Stimulated activated CD4-positive, alpha-beta T cell treated with anti-CD3 and anti-CD28 coated beads, TNF-alpha, amount 100 ng/mL, for 4 hours (primary cell): ENCODE data around the gene ANGEL1.

ENCODE experiments used
- DNase-seq, 3 experiments: peaks; one replicate each; pipeline ENCODE4 v3.0.0-alpha.2; 2020; ENCODE audit warnings: low read depth in 3 of 3

The ANGEL1 gene

DNA sequence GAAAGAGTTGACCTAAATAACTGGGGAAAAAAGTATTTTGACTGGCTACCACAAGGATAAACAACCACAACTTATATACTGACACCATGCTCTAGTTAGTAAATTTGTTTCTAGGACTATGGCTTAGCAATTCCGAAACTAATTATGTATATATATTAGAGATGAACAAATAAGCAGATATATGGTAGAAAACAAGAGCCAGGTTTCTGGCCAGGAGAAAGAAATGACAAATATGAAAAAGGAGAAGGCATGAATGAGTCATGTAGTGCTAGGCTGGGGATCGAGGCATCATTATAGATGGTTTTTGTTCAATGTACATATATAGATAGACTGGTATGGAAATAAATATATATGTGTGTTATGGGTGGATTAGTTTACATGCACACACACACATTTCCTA is 8.0 kb upstream of the ANGEL1 start:
- DNase-seq: no peak

DNA sequence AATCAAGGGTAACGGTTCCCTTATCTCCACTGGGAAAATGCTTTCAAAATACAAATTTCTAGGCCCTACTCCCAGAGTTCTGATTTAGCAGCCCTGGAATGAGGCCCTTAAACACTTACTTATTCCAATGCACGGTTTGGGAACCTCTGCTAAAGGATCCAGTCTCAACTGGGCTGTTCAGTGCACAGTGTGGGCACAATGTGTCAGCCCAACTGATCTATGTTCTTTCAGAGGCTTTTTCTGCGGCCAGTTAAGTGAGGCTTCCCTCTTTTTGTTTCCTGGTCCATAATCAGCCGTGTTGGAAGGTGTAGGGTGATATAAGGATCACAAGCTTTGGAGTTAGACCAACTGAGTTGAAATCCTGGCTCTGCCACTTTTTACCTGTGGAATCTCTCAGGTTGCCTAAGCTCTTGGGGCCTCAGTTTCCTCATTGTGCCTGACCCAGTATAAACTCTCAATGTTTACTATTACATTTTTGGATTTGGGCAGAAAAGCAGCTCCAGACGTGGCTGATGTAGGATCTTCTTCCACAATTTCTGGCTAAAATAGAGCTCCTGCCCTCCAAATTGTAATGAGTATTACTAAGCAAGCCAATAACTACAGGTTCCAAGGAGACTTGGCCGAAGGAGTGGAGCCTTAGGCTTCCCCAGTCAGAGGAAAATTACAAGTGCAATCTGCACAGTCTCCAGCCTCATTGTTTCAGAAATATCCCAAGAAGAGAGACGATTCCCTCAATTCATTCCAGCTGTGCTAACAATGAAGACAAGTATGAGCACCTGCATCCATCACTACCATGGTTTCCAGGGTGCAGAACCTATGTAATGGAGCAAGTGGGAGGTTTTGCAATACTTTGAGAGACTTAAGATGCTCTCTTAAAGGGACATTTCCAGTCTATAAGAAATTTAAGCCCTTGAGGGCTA is 2.3 kb upstream of the ANGEL1 start:
- no peak for DNase-seq

DNA sequence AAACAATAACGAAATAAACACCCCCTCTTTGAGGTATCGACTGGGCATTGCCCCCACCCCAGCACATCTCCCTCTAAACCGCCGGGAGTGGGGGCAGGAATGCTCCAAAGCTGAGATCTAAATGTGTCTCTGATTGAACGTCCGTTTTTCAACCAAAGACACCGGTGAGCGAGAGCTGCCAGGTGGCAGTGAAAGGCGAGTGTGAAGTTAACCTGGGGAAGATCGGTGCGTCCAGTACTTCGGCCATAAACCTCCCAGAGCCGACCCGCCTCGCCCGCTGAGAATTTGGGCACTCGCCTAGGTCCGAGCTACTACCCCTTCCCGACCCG is 625 bp downstream of the ANGEL1 start:
- peak in 1 of 3 experiments; percentile 4 for DNase-seq

DNA sequence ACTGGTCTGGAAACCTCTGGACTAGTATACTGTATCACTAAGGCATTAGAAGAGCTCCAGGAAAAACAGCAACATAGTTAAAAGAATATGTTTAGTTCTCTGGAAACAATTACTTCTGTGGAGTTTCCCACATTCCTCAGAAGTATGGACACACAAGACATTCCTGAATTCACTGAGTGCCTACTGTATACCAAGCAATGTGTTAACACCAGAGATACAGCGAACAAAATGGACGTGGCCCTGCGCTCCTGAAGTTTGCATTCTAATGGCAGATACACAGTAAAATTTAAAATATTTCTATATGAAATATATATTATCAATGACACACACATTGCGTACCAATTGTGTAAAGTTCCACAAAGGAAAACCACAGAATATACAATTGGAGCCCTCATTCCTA is 1.1 kb downstream of the ANGEL1 start:
- no peak for DNase-seq

DNA sequence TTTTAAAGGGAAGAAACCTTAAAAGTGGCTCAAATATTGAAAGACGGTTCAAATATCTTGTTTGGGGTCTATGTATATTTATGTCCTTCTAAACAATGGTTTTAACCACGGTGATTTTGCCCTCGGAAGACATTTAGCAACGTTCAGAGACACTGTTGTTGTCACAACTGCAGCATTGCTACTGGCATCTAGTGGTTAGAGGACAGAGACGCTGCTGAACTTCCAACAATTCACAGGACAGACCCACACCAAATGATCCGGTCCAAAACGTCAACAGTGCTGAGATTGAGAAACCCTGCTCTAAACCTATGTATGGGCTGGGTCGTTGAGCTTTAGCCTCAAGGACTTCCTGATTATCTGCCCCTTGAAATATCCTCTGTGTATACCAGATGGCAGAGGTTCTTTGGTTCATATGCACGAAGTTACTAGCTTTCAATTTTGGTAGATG is 1.7 kb downstream of the ANGEL1 start:
- no peak for DNase-seq

DNA sequence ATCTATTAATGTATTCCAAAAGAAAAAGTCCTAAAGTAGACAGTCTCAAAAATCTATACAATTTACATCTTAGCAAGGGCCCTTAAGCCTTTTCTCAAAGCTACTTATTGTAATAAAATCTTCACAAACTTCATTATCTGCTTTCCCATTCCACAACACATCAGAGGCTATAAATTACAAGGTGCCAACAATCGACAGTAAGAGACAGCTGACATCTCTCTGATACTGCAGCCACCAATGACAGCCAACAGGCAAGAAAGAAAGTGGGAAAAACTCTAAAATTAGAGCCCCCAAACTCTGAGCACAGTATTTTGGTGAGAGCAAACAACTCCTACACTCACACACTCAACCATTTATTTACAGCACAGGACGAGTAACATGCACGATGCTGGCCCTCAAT is 2.2 kb downstream of the ANGEL1 start:
- DNase-seq: no peak

GRCh38 chr14:76808990-76809389 is 3.7 kb downstream of the ANGEL1 start:
- DNase-seq: no peak

DNA sequence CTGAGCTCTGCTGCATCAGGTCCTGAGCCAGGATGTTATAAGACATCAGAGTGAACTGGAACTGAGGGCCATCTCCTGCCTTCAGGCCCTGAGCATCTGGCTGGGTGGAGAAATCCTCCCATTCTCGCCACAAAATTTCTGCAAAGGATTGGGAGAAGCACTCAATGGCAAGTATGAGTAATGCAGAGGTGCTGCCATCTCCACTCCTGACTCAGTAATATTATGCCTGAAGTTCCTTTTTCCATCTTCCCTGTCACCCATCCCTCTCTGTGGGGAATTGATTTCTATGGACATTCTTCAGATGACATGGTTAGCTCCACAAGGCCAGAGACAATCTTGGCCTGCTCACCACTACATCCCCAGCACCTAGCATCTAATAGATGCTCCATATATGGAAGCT is 4.7 kb downstream of the ANGEL1 start:
- no peak for DNase-seq

DNA sequence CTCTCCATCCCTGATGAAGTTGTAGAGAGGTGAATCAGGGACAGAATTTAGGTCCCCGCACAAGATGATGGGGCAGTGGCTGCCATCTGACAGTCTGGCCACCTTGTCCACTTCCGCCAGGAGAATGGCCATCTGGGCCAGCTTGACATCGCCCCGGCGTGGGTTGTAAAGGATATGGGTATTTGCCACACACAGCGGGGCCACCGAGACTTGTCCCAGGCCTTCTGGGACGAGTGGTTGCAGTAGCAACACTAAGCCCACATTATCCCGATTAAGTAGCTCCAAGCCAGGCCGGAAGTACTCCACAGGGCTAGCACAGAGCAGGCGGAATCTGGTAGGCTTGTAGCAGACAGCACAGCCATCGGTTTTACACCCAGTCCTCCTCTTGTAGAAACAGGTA is 6.2 kb downstream of the ANGEL1 start:
- DNase-seq: no peak

DNA sequence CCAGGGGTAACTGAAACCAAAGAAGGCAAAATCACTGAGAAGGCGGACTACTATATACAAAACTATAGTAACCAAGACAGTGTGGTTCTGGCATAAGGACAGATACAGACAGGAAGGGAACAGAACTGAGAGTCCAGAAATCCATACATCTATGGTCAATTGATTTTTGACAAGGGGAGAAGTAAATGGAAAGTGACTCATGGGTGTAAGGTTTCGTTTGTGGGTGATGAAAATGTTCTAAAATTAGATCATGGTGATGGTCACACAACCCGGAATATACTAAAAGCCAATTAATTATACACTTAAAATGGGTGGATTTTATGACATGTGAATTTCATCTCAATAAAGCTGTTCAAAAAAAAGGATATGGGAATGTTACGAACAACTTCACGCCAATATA is 18.7 kb downstream of the ANGEL1 start:
- DNase-seq: no peak

- DNase-seq: no peak
These were observed 19.4 kb downstream of the ANGEL1 start for GRCh38 chr14:76793324-76793723.

GRCh38 chr14:76792422-76792821 is 20.3 kb downstream of the ANGEL1 start:
- DNase-seq: no peak

GRCh38 chr14:76786601-76787000 is 26.1 kb downstream of the ANGEL1 start:
- no peak for DNase-seq

- peak in 1 of 3 experiments; percentile 27 for DNase-seq
These were observed 27.8 kb downstream of the ANGEL1 start for GRCh38 chr14:76784881-76785280.

DNA sequence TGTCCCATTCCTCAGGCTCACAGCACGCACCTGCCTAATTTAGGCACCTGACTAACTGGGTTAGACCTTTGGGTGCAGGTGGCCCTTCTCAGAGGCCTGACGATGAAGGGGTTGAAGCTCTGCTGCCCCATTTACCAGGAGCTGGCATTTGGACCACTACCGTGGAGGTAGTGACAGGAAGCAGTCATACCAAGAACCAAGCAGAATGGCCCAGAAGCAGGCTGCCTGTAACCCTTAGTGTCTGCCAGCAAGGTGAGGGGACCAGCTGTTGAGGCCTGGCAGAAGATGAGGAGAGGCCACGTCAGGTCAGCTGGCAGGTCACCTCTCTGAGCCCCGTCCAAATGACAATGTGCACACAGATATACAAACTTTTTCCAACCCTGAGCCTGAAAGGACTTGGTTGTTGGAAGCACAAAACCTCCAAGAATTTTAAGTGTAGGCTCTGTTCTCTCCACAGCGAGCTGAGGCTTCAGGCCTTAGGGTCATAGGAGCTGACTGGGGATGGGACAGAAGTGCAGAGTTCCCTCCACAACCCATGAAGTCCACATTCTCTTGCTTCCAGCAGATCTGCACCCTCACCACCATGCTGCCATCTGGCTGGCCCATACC is 28.3 kb downstream of the ANGEL1 start:
- no peak for DNase-seq

GRCh38 chr14:76782885-76783566 is 29.7 kb downstream of the ANGEL1 start:
- DNase-seq: no peak

- DNase-seq: no peak
These were observed 30.4 kb downstream of the ANGEL1 start for GRCh38 chr14:76782115-76782884.

GRCh38 chr14:76781648-76782051 is 31.0 kb downstream of the ANGEL1 start:
- no peak for DNase-seq

- DNase-seq: no peak
These were observed 31.6 kb downstream of the ANGEL1 start for GRCh38 chr14:76780875-76781647.

GRCh38 chr14:76780360-76780759 is 32.3 kb downstream of the ANGEL1 start:
- no peak for DNase-seq

GRCh38 chr14:76780058-76780345 is 32.7 kb downstream of the ANGEL1 start:
- DNase-seq: no peak
